Caco-2 (cell line): Measurements from ENCODE around the gene TRIP13. TPM values are rescaled to one million over a fixed set of nuclear protein-coding genes. Genes with fewer than 3 reads are reported as not detected.
"Not testable (repeated sequence)": the region's sequence is repeated elsewhere in the genome, so short reads cannot be mapped to it uniquely, and the experiment has no call there.

ENCODE experiments used
- BruUV-seq: library from RNA; stranded (reverse); fragments of 400-500 nt; replicated peaks from 2 replicates; lab custom pipeline; 2021; lab: Mats Ljungman, UMichigan
- CTCF ChIA-PET: fragments of 300-600 bp; sonication (Branson Sonifier 250); formaldehyde crosslinking; loops from one replicate; lab custom pipeline; 2022; ENCODE audit warnings: antibody characterized with exemption; lab: Charles Lee
- POLR2A ChIA-PET: fragments of 300-600 bp; sonication (Branson Sonifier 250); formaldehyde crosslinking; loops from one replicate; lab custom pipeline; 2022; ENCODE audit warnings: antibody characterized with exemption; lab: Charles Lee
- DNase-seq, 2 experiments: peaks; one replicate each; pipeline versions ENCODE4 v3.0.0 to v3.0.0-alpha.2; 2020 to 2022
- H3K27me3 ChIP-seq: replicated peaks from 2 replicates; pipeline ENCODE4 v1.6.0; 2011; ENCODE audit warnings: low read length; ENCODE audit not compliant: control insufficient read depth, insufficient read depth
- H3K36me3 ChIP-seq: 2 replicates; pipeline ENCODE4 v1.5.1; 2011; ENCODE audit warnings: low read length; ENCODE audit not compliant: control insufficient read depth, insufficient read depth
- H3K4me1 ChIP-seq: fragments of 250-450 bp; sonication (Bioruptor Pico); 2 replicates; pipeline ENCODE4 v1.5.1; 2020; ENCODE audit warnings: mild to moderate bottlenecking
- H3K4me3 ChIP-seq: 2 replicates; pipeline ENCODE4 v1.5.1; 2011; ENCODE audit warnings: low read depth, mild to moderate bottlenecking, control low read depth, low read length
- H3K9me3 ChIP-seq: fragments of 250-450 bp; sonication (Bioruptor Pico); 2 replicates; pipeline ENCODE4 v1.5.1; 2020; ENCODE audit warnings: mild to moderate bottlenecking, moderate library complexity
- H3K27ac Mint-ChIP-seq: one replicate; pipeline ENCODE4 v1.8.0; 2022; ENCODE audit warnings: mixed read lengths; ENCODE audit not compliant: unreplicated experiment
- H3K27me3 Mint-ChIP-seq: one replicate; pipeline ENCODE4 v1.8.0; 2022; ENCODE audit warnings: mixed read lengths; ENCODE audit not compliant: insufficient read depth, unreplicated experiment
- H3K36me3 Mint-ChIP-seq: one replicate; pipeline ENCODE4 v1.8.0; 2022; ENCODE audit warnings: mild to moderate bottlenecking, mixed read lengths; ENCODE audit not compliant: insufficient read depth, unreplicated experiment
- H3K4me1 Mint-ChIP-seq: one replicate; pipeline ENCODE4 v1.8.0; 2022; ENCODE audit warnings: low read depth, mixed read lengths; ENCODE audit not compliant: unreplicated experiment
- H3K4me3 Mint-ChIP-seq: one replicate; pipeline ENCODE4 v1.8.0; 2022; ENCODE audit warnings: mild to moderate bottlenecking, moderate library complexity, mixed read lengths; ENCODE audit not compliant: unreplicated experiment
- H3K9me3 Mint-ChIP-seq: one replicate; pipeline ENCODE4 v1.8.0; 2022; ENCODE audit warnings: mixed read lengths; ENCODE audit not compliant: unreplicated experiment
- intact Hi-C: fragments of 100-400 bp; cut with micrococcal nuclease; formaldehyde crosslinking; loops from one replicate; pipeline ENCODE4 v1.10.0; 2022; ENCODE audit not compliant: unreplicated experiment
- total RNA-seq: library from RNA; stranded (reverse); gene quantifications from 2 replicates; pipeline ENCODE4 v1.2.3, GENCODE V29; 2022
- TF ChIP-seq, protein P1 (sequence below), 2 experiments: fragments of 200-600 bp in 1 of 2; IDR thresholded peaks; 1 replicate in 1 of 2; 2 replicates in 1 of 2; pipeline versions ENCODE4 v1.5.1 to v1.8.0; 2011 to 2022; ENCODE audit warnings: antibody characterized with exemption in 1 of 2, control low read depth in 1 of 2, inconsistent platforms in 1 of 2, low read depth in 1 of 2, low read length in 1 of 2, mild to moderate bottlenecking in 1 of 2, moderate library complexity in 1 of 2; ENCODE audit not compliant: insufficient read depth in 1 of 2, severe bottlenecking in 1 of 2, unreplicated experiment in 1 of 2

TRIP13 gene
- total RNA-seq, 1 experiment from 2014 or later = 42.5 TPM

DNA sequence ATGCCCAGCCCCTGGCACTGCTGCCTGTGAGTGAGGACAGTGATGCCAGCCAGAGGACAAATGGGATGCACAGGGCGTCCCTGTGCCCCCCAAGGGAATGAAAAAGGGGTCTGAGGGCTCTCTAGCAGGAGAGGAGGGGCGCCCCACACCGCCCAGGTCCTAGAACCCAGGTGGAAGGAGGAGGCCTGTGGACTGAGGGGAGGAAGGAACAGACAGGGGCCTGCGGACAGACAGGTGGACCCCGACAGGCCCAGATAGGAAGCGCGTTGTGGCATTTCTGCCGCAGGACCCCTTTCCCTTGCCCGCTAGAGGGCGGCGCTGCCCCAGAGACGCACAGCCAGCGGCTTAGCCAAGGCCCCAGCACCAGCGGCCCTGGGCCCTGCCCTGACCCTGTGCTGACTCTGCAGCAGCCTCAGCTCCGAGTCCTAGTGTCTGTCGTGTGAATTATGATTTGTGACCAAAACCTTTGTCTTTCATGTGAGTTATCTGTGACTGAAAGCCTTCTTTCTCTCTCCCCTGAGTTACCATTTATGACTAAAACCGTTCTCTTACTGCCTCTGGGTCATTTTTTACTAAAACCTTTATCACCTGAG lies 30.7 kb downstream of the TRIP13 start:
- Mint-ChIP-seq H3K36me3 (peaks cover 17% of the 10 kb centered on the region), H3K9me3 (no peaks in the 10 kb centered on the region), H3K27ac (no peak overlapping the region), H3K4me3 (no peak overlapping the region), H3K27me3 (no peaks in the 10 kb centered on the region), H3K4me1 (peaks cover 35% of the 10 kb centered on the region)
- H3K36me3 ChIP-seq = no peaks in the 10 kb centered on the region; the same call in 1 of the 2 replicates
- no TSS peak for BruUV-seq
- H3K4me3 ChIP-seq = no peak overlapping the region
- TF ChIP-seq, protein P1, sequence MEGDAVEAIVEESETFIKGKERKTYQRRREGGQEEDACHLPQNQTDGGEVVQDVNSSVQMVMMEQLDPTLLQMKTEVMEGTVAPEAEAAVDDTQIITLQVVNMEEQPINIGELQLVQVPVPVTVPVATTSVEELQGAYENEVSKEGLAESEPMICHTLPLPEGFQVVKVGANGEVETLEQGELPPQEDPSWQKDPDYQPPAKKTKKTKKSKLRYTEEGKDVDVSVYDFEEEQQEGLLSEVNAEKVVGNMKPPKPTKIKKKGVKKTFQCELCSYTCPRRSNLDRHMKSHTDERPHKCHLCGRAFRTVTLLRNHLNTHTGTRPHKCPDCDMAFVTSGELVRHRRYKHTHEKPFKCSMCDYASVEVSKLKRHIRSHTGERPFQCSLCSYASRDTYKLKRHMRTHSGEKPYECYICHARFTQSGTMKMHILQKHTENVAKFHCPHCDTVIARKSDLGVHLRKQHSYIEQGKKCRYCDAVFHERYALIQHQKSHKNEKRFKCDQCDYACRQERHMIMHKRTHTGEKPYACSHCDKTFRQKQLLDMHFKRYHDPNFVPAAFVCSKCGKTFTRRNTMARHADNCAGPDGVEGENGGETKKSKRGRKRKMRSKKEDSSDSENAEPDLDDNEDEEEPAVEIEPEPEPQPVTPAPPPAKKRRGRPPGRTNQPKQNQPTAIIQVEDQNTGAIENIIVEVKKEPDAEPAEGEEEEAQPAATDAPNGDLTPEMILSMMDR (IDR thresholded peaks at IDR 0.05; ENCODE audit: insufficient read depth in 1 of 2, low read depth in 1 of 2, low read length in 1 of 2, severe bottlenecking in 1 of 2, unreplicated experiment in 1 of 2) = peak; percentile 93 to 97
- H3K9me3 ChIP-seq = no peaks in the 10 kb centered on the region
- intact Hi-C loops = loop anchor here (1.0 kb wide), 4 partner anchors 58 to 244 kb away; no protein-coding TSS in a partner anchor
- ChIA-PET POLR2A (no interaction called here), CTCF (interaction anchor here (0.6 to 2.2 kb wide), 19 partner anchors 15 to 262 kb away, joined by 3 to 46 read pairs (median 4); partner anchors contain the start of genes BRD9 and TRIP13)
- peaks cover 25% of the 10 kb centered on the region for H3K4me1 ChIP-seq
- no peaks in the 10 kb centered on the region for H3K27me3 ChIP-seq
- peak; percentile 87 to 92 for DNase-seq

DNA sequence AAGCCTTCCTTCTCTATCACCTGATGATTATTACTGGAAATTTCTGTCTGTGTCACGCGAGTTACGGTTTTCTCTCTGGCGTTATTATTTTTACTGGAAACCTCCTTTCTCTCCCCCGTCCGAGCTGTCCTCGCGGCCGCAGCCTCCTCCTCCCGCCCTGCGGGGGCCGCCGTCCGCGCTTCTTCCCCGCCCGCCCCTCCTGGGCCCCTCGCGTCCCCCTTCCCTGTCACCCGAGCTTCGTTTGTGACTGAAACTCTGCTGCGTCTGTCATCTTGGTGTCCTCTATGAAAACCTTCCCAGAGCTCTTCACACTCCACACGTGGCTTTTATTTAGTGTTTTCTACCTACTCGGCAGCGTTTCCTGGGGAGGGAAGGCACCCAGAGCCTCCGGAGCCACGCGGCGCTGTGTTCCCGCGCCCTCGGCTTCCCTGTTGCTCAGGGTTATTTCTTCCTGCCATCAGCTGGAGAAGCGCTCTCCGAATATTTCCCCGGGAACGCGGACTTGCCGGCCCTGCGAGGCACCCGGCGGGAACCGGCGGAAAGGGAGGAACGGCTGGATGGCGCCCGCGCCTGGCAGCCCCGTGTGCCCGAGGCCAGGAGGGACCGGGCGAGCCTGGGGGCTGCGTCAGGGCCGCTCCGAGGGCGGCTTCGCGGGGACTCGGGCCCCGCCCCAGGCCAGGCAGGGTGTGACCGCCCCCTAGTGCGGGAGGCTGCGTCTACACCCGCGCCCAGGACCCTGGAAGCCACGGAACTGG lies 33.9 kb downstream of the TRIP13 start:
- Mint-ChIP-seq H3K27me3 (no peaks in the 10 kb centered on the region), H3K27ac (no peak overlapping the region), H3K4me1 (peaks cover 16% of the 10 kb centered on the region), H3K4me3 (no peak overlapping the region), H3K9me3 (no peaks in the 10 kb centered on the region), H3K36me3 (no peaks in the 10 kb centered on the region)
- no peaks in the 10 kb centered on the region for H3K27me3 ChIP-seq
- TF ChIP-seq, protein P1 (IDR thresholded peaks at IDR 0.05; ENCODE audit: insufficient read depth in 1 of 2, low read depth in 1 of 2, low read length in 1 of 2, severe bottlenecking in 1 of 2, unreplicated experiment in 1 of 2) = no peak
- no peak overlapping the region for H3K4me3 ChIP-seq
- ChIA-PET CTCF (interaction anchor here (0.8 kb wide), 1 partner anchor 54 kb away, joined by 3 read pairs; no protein-coding TSS in a partner anchor), POLR2A (no interaction called here)
- no TSS peak for BruUV-seq
- H3K36me3 ChIP-seq = no peaks in the 10 kb centered on the region; the same call in 1 of the 2 replicates
- no peak for DNase-seq
- intact Hi-C loops = no loop called here
- H3K9me3 ChIP-seq = no peaks in the 10 kb centered on the region
- peaks cover 6% of the 10 kb centered on the region for H3K4me1 ChIP-seq

DNA sequence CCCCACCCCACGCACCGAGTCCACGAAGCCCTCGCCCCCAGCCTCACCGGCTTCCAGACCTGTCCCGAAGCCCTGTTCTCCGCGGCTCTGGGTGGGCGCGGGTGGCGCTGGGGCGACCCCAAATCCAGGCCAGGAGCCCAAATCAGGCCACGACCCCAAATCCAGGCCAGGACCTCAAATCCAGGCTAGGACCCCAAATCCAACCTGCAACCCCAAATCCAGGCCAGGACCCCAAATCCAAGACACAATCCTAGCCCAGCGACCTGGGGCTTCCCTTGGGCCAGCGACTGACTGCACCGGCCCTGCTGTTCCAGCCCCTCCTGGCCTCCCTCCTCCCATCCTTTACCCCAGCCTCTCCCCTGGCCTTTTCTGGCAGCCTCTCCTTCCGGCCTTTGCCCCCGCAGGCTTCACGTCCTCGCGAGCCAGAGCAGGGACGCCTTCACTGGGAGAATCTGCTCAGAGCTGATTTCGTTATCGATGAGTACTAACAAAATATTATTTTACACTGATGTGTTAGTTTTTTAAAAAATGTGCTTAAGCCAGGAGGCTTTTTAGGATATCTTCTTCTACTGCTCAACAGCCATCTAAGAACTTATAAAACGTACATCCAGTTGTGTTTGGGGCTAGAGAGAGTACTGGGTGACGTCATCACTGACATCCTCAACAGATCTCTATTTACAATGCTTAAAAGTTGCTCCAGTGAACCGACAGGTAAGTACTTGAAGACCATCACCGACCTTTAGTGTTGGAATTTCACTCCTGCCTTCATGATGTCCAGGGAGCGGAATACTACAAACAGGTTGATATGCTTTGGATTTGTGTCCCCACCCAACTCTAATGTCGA lies 34.7 kb downstream of the TRIP13 start:
- Histone ChIP-seq H3K9me3 (no peaks in the 10 kb centered on the region), H3K27me3 (no peaks in the 10 kb centered on the region), H3K36me3 (no peaks in the 10 kb centered on the region; the same call in 1 of the 2 replicates), H3K4me3 (no peak overlapping the region), H3K4me1 (peaks cover 6% of the 10 kb centered on the region)
- Mint-ChIP-seq H3K27me3 (no peaks in the 10 kb centered on the region), H3K9me3 (no peaks in the 10 kb centered on the region), H3K27ac (no peak overlapping the region), H3K4me3 (no peak overlapping the region), H3K4me1 (peaks cover 16% of the 10 kb centered on the region), H3K36me3 (no peaks in the 10 kb centered on the region)
- intact Hi-C loops = no loop called here
- peak in 1 of 2 experiments; percentile 30 for DNase-seq
- BruUV-seq = no TSS peak
- TF ChIP-seq, protein P1 (IDR thresholded peaks at IDR 0.05; ENCODE audit: insufficient read depth in 1 of 2, low read depth in 1 of 2, low read length in 1 of 2, severe bottlenecking in 1 of 2, unreplicated experiment in 1 of 2) = no peak
- POLR2A ChIA-PET = no interaction called here
- CTCF ChIA-PET = no interaction called here

DNA sequence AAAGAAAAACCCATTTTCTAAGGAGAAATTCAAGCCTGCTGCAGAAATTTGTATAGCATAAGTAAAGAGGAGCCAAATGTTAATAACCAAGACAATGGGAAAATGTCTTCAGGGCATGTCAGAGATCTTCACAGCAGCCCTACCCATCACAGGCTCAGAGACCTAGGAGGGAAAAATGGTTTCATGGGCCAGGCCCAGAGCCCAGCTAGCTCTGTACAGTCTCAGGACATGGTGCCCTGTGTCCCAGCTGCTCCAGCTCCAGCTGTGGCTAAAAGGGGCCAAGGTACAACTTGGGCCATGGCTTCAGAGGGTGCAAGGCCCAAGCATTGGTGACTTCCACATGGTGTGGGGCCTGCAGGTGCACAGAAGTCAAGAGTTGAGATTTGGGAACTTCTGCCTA lies 36.5 kb downstream of the TRIP13 start:
- H3K4me1 ChIP-seq, H3K27ac Mint-ChIP-seq, intact Hi-C loops, H3K4me3 Mint-ChIP-seq, H3K9me3 Mint-ChIP-seq, H3K9me3 ChIP-seq, H3K4me3 ChIP-seq, H3K36me3 ChIP-seq, H3K27me3 ChIP-seq, H3K27me3 Mint-ChIP-seq, CTCF ChIA-PET, DNase-seq, POLR2A ChIA-PET, BruUV-seq, H3K36me3 Mint-ChIP-seq: not testable (repeated sequence)
- H3K4me1 Mint-ChIP-seq = peaks cover 10% of the 10 kb centered on the region
